CD4-positive, alpha-beta T cell treated with Interleukin-17A for 1 hour (primary cell): ENCODE measurements around the gene HOMER2.
A peak's percentile ranks its signal among the peaks of the same experiment; 100 is the strongest.
"Not testable (repeated sequence)": the region's sequence is repeated elsewhere in the genome, so short reads cannot be mapped to it uniquely, and the experiment has no call there.

Experiments
- DNase-seq: peaks from one replicate; pipeline ENCODE4 v3.0.0-alpha.2; 2020

HOMER2 gene

DNA sequence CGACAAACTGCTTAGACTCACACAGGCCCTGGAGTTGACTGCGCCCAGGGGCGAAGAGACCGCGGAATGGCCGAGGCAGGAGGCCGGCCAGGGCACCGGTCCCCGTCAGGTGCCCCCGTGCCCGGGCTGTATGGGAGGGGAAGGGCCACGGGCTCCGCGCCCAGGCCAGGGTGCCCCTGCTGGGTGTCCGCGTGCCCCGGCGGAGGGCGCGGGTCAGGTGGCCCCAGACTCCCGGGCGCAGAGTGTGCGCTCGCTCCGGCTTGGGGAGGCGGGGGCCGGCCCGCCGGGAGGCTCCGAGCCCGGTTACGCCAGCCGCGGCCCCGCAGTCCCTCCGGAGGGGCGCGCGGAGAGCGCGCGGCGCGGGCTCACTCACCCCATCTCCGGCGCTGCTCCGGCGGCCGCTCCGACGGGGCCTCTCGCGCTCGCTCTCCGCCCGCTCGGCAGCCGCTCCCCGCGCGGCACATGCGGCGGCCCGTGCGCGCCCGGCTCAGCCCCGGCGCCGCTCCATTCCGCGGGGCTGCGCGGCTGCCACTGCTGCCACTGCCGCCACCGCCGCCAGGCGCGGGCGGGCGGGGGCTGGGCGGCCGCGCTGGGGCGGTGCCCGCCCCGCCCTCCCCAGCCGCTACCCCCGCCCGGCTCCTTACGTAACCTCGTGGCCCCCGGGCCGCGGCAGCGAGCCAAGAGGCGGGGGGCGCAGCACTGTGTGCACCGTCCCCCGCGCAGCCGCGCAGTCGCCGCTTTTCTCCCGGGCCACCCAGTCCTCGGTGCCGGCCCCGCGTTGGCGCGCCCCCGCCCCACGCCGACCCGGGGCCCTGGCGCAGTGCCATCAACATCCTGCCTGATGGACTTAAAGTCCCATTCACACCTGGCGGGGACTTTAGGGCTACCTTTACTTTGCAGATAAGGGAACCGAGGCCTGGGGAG is at the start of gene HOMER2:
Gene HOMER2 (minus strand): TSS at position 563 of the 924 bp plus-strand sequence. CDS start 185 bp downstream, at position 378.
- no peak for DNase-seq

GRCh38 chr15:83000672-83001031 is 48.1 kb upstream of the HOMER2 start:
- DNase-seq = not testable (repeated sequence)

- DNase-seq = peak; percentile 70
Measured at GRCh38 chr15:82999905-83000671, 47.6 kb upstream of the HOMER2 start.

DNA sequence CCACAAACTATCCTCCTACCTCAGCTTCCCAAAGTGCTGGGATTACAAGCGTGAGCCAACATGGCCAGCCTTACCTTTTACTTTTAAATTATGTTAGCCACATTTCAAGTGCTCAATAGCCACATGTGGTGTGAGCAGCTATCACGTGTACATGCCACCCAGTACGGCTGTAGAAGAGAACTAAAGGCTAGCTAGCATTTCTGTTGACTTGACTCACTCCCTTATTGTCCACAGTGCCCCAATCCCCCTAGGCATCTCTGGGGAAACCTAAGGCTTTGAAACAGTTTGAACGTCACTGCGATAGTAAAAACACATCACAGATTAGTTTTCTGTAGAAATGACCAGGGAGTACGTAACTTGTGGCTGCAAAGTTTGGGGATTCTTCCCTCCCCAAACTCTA is 46.9 kb upstream of the HOMER2 start:
- DNase-seq = no peak

GRCh38 chr15:82995938-82996337 is 43.4 kb upstream of the HOMER2 start:
- no peak for DNase-seq

DNA sequence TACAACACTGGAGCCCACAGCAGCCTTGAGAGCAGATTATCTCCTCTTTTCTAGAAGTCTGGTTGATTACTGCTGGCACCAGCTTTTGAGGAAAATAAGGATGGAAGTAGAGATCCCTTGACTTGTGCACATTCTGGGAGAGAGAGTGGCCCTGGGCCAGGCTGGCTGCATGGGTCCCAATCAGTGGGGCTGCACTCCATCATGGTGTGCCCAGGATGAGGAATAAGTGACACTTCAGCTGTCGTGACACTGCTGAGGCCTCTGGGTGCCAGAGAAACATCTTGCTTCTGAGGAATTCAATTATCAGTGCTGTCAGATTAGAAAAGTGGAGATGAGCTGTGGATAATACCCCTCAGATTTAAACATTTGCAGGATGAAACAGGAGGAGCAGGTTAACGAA is 42.6 kb upstream of the HOMER2 start:
- DNase-seq = no peak

GRCh38 chr15:82993144-82993543 is 40.6 kb upstream of the HOMER2 start:
- DNase-seq = no peak

DNA sequence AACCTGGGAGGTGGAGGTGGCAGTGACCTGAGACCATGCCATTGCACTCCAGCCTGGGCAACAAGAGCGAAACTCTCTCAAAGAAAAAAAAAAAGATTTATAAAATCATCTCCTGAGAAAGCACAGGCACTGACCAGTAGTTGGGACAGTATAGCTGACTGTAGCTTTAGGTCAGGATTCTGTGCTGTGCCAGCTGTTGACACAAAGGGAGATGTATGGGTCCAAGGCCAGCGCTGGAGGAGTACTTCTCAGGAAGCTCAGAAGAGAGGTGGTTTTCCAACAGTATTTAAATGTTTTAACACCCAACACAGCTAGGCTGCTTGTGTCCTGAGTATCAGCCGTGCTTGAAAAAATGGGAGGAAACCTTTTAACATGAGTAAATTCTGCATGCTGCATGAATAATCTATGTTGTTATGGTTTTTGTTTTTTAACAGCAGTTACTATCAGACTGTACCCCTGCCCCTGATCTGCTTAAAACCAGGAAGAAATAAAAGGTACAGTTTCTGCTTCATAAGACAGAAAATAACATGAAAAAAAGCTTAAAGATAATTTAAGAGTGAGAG is 40.0 kb upstream of the HOMER2 start:
- DNase-seq = no peak

DNA sequence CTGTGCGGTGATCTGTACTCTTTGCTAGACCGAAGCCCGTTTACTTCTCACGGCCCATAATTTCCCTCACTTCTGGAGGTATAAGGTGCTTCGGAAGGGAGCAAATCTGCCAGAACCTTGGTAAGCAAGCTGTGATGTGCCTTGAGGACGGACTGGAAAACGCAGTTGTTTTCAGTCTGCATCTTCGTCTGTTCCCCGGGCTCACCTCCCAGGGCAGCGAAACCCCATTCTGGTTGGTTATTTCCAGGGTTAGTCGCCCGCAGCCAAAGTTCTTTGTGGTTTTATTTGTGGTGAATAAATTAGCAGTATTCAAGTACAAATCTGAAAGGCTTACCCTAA is 33.9 kb upstream of the HOMER2 start:
- peak; percentile 38 for DNase-seq

DNA sequence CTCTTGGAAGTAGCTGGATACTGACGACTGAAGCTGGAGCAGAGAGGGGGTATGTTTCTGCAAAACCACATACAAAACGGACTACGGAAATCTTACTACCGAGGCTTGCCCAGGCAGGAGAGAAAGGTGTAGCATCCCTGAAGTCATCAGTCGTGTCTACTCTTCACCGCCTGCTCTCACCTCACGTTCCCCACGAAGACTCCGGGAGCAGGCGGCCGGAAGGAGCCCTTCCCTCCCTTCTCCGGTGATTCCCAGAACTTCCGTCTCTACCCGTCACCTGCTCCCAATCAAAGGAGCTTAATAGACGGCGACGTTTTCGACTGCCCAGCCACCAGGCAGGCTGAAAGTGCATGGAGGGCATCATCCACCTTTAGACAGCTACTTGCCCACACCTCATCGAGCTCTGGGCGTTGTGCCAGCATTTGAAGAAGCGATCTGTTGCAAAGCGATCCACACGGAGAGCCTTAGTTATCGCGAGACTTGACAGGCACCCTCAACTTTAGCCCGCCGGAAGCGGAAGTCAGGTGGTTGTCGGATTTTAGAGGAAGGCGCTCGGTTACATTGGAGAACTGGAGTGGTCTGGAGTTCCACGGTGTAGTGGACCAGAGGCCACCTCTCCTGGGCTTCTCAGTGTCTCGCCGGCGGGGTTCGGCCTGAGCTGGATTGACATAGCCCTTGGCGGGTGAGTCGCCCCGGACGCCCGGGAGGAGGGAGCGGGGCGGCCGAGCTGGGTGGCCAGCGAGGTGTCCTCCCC is 33.3 kb upstream of the HOMER2 start, which contains the start of gene RAMAC:
Gene RAMAC (plus strand): TSS at position 523 of the 754 bp plus-strand sequence. CDS start 2,809 bp downstream, outside the sequence.
- DNase-seq = peak; percentile 95

- DNase-seq = no peak
Measured at GRCh38 chr15:82980981-82981380, 28.5 kb upstream of the HOMER2 start.

DNA sequence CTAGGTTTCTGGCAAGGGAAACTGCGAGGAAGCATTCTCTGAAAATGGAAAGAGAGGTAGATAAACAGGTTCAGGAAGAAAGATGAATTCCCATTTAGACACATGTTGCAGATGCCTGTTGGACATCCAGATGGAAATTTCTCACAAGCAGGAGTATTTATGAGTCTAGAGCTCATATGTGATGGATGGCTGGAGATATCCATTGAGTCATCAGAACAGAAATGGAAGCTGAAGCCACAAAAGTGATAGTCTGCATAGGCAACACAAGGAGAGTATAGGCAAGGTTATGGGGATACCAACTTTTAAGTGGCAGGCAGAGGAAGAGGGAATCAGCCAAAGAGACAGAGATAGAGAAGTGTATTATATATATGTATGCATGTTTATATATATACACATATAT is 27.2 kb upstream of the HOMER2 start:
- DNase-seq = no peak

DNA sequence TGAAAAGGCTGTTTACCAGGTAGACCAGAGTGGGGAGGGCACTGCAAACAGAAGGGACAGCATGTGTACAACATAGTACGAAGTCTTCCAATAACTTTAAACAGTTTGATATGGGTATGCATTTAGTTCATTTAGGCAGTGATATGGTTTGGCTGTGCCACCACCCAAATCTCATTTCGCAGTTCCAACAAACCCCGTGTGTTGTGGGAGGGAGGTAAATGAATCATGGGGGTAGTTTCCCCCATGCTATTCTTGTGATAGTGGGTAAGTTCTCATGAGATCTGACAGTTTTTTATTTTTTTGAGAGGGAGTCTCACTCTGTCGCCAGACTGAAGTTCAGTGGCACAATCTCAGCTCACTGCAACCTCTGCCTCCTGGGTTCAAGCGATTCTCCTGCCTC is 25.9 kb upstream of the HOMER2 start:
- DNase-seq = no peak

- no peak for DNase-seq
Measured at GRCh38 chr15:82977076-82977475, 24.6 kb upstream of the HOMER2 start.

GRCh38 chr15:82972990-82973389 is 20.5 kb upstream of the HOMER2 start:
- no peak for DNase-seq

GRCh38 chr15:82971218-82971984 is 18.9 kb upstream of the HOMER2 start:
- no peak for DNase-seq

DNA sequence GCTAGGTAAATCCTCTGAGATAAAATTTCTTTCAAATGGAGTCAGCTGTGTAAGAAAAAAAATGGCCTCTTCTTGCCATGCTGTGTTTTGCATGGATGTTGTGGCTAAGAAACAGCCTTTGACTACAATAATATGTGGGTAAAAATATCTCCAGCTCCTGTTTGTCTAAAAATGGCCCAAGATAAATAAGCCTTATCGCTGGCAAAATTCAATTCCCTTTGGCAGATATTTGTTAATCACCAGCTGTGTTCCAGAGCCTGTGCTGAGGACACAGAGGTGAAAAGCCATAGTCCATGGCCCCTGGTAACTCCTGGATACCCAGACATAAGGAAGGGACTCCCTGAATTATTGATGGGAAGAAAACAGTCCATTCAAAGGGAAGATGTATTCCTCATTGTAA is 18.2 kb upstream of the HOMER2 start:
- DNase-seq = no peak

DNA sequence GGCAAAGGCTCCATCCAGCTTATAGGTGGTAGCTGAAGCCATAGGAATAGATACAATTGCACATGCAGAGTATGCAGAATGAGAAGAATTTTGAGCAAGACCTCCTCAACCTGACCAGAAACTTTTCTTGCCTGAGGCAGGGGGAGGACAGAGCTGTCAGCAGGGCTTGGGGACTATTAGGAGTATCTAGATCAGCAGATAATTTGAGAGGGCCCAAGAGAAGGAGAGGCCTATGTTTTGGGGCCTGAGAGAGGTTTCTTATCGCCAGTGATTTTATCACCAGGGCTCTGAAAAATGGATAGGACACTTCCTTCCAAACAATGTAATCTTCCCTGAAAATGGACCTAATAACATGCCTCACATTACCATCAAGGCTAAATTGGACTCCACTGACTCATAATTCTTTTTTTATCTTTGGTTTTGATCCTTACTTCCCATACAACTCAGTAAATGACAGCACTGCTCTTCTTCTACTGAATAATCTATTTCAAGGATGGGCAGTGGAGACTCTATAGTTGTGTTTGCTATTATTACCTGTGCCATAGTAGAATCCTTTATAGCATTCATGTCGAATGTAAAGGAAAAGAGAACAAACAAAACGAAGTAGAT is 17.7 kb upstream of the HOMER2 start:
- no peak for DNase-seq

DNA sequence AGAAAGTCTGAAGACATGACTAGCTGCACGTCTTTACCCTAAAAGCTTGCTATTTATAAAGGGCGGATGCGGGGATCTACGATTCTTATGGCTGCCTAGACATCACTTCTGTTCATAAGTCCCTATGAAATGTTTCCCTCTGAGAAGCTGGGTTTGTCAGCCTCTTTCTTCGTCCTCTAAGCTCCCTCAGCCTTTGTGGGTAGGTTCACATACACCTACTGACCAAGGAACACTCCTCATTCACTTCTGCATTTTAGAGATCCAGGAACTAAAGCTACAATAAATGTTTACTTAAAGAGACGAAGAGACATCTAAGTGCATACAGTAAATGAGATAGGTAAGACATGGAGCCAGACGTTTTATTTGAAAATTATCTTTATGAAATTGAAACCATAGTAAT is 16.8 kb upstream of the HOMER2 start:
- no peak for DNase-seq

DNA sequence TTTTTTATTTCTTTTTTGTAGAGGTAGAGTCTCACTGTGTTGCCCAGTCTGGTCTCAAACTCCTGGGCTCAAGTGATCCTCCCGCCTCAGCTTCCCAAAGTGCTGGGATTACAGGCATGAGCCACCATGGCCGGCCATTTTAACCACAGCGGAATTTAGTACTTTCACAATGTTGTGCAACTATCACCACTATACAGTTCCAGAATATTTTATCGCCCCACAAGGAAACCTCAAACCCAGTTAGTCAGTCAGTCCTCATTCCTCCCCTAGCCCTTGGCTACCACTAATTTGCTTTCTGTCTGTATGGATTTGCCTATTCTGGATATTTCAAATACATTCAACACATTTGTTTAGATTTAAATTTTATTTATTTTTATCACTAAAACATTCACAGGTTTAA is 15.5 kb upstream of the HOMER2 start:
- no peak for DNase-seq

DNA sequence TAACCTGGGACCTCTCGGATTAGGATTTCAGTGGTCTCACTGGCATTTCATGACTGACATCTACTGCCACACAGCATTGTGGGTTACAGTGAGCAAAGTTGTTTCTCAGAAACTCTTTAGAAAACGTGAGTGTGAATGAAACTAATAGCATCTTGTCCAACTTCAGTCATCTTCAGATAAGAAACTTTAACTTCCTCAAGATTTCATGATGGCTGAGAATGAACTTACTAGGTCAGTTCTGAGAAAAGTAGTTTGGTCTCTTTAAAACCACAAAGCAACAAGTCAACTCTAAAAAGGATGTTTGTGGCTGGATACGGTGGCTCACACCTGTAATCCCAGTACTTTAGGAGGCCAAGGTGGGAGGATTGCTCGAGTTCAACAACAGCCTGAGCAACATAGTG is 14.2 kb upstream of the HOMER2 start:
- no peak for DNase-seq

DNA sequence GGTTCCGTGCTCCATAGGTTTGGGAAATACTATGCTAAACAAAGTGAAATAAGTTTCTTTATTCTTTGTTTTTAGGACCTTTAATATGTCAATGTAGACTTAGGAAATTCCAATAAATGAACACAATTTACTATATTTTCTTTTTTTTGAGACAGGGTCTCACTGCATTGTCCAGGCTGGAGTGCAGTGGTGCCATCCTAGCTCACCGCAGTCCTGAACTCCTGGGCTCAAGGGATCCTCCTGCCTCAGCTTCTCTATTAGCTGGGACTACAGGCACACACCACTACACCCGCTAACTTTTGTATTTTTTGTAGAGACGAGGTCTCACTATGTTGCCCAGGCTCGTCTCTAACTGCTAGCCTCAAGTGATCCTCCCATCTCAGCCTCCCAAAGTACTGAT is 12.4 kb upstream of the HOMER2 start:
- DNase-seq = no peak
